ENCODE data around the gene CPSF7.

DNA sequence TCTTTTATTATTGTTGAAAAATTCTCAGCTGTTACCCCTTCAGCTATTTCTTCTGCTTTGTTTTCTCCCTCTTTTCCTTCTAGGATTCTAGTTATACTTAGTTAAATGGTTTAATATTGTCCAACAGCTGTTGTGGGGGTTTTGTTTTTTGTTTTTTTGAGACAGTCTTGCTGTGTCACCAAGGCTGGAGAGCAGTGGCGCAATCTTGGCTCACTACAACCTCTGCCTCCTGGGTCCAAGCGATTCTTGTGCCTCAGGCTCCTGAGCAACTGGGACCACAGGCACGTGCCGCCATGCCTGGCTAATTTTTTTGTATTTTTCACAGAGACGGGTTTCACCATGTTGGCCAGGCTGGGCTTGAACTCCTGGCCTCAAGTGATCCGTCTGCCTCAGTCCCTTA, 12.8 kb upstream of the CPSF7 start:
- TF ChIP-seq, protein P1, sequence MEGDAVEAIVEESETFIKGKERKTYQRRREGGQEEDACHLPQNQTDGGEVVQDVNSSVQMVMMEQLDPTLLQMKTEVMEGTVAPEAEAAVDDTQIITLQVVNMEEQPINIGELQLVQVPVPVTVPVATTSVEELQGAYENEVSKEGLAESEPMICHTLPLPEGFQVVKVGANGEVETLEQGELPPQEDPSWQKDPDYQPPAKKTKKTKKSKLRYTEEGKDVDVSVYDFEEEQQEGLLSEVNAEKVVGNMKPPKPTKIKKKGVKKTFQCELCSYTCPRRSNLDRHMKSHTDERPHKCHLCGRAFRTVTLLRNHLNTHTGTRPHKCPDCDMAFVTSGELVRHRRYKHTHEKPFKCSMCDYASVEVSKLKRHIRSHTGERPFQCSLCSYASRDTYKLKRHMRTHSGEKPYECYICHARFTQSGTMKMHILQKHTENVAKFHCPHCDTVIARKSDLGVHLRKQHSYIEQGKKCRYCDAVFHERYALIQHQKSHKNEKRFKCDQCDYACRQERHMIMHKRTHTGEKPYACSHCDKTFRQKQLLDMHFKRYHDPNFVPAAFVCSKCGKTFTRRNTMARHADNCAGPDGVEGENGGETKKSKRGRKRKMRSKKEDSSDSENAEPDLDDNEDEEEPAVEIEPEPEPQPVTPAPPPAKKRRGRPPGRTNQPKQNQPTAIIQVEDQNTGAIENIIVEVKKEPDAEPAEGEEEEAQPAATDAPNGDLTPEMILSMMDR (IDR thresholded peaks at IDR 0.05), result no peak
- TF ChIP-seq EZH2 (IDR thresholded peaks at IDR 0.05; ENCODE audit: borderline replicate concordance, insufficient read depth, low read depth, low read length, poor library complexity, severe bottlenecking), result no peak
